CD4-positive, alpha-beta T cell treated with Interleukin-4 for 4 hours (primary cell): Measurements from ENCODE around the gene SLC51B.
"Not testable (repeated sequence)": the region's sequence is repeated elsewhere in the genome, so short reads cannot be mapped to it uniquely, and the experiment has no call there.

Source experiments
- DNase-seq: peaks from one replicate; pipeline ENCODE4 v3.0.0-alpha.2; 2020

SLC51B gene

GRCh38 chr15:65085990-65086679 lies 40.9 kb downstream of the SLC51B start:
- DNase-seq = no peak

DNA sequence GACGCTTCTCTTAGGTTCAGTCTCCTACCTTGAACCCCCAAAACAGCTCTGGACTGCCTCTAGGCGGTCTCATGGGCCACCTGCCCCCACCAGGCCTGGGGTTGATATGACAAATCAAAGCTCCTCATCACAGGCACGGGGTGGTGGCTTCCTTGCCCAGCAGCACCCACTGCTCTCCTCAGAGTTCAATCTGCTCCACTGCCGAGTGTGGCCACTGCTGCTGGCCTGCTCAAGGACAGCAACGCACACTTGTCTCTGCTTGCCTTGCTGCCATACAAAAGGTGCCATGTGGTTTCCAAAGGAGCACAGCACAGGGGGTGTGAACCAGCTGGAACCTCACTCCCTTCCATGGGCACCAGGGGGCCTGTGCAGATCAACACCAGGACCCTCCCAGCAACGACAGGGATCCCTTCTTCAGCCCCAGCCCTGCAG lies 41.5 kb downstream of the SLC51B start:
- DNase-seq = no peak

DNA sequence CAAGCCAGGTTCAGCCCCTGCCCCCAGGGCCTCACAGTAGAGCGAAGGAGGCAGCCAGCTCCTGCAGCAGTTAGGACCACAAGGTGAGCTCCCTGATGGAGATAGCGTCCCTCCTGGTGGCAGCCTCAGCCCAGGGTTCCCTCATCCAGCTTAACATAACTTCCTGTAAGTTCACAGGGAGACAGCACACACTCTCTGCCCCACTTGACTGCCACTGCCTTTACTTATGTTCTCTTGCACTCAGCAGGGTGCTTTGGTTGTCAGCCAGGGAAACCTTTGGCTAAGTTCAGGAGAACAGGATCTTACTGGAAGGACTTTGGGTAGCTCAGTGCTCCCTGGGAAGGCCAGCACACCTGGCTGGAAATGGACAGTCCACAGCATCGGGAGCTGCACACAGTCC lies 42.2 kb downstream of the SLC51B start:
- DNase-seq = no peak

DNA sequence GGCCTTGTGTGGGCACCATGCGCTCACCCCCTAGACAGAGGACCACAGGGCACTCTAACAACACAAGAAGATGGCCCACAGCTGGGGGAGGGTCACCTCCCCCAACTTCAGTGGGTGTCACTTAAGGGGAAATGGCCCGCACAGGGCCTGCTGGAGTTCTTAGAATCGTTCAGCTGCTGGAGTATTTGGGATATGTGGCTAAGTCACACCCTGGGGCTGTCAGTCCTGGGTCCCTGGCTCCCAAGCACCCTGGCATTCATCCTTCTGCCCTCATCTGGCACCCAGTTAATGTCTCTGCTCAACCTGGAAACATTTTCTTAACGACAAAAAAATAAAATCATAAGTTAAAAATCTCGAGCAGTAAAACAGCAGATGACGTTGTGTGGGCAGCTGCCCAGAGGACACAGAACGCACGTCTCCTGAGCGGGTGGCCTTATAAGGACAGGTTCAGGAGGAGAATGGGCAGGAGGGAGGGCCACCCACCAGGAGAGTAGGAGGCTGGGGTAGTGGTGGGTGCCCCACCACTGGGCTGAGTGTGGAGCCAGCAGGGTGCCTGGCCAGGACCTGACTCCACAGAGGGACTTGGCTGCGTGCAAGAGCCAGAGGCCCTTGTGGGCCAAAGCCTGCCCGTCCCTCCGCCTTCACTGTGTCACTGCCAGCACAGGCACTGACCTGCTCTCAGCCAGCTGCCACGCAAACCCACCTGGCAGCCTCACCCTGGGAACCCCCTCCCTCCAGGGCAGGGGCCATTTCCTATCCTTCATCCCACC lies 42.9 kb downstream of the SLC51B start:
- no peak for DNase-seq

DNA sequence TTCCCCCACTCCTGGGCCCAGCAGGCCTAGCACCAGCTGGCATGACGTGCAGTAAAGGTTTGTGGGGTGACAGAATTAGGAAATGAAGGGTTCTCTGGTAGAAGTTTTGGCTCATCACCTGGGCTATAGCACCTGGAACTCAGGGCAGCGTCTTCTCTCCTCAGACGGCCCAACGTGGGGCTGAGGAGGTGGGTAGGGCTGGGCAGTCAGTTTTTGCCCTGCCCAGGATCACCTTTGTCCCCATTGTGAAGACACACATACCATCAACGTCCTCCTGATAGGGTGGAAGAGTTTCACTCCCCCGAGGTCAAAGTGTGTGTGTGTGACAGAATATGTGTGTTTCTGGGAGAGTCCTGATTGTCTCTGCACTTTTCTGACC lies 43.4 kb downstream of the SLC51B start:
- no peak for DNase-seq

DNA sequence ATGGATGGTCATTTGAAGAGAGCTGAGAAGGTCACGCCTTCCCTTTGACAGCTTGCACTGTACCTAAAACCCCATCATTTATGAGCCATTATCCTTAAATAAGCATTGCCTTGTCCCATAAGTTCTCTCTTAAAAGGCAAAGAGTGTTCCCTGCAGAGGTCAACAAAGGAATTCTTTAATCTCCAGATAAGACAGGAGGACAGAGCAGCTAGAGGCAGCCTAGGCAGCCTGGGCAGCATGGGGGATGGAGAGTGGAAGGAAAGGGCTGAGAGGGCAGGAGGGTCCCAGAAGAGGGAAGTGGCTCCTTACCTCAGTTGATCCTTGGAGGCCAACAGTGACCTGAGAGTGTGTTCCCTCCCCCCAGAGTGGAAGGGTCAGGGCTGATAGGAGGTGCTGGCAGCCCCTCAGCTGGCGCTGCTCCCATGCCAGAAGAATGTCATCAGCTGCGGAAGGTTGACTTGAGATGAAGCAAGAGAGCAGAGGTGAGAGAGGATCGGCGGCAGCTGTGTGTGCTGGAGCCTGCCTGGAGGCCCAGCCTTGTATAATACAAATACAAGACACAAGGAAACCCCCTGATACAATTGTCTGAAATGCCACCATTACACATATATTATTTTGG lies 44.1 kb downstream of the SLC51B start:
- no peak for DNase-seq

DNA sequence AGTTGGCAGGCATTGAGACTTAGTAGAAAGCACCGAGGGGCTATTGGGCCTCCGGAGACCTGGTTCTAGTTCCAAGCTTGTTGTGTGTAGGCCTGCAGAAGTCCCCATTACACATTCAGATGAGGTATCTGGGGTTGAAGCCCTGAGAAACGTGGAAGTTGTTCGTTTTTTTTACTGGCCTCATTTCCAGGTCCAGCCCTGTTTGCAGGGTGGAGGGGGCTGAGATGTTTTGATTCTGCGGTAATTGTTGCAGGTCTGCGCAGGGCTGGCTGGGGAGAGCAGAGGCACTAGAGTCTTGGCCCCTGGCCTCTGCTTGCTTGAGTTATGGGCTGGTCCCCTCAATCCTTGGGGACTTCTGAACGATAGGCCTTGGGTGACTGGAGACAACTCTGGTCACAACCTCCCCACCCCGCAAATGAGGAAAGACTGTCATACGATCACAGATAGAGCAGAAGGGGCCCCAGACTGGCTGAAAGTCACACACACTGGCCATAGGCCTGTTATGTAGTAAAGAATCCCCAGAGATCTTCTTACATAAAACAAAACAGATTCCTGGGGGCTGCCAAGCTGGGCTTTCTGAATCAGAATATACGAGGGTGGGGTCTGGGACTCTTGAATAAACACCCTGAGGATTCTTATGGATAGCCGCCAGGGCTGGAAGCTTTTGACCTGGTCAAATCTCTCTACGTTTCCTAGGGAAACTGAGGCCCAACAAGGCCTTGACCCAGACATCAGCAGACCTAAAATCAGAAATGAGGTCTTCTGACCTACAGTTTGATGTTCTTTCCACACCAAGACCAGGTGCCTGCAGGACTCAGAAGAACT lies 47.0 kb downstream of the SLC51B start:
- no peak for DNase-seq

DNA sequence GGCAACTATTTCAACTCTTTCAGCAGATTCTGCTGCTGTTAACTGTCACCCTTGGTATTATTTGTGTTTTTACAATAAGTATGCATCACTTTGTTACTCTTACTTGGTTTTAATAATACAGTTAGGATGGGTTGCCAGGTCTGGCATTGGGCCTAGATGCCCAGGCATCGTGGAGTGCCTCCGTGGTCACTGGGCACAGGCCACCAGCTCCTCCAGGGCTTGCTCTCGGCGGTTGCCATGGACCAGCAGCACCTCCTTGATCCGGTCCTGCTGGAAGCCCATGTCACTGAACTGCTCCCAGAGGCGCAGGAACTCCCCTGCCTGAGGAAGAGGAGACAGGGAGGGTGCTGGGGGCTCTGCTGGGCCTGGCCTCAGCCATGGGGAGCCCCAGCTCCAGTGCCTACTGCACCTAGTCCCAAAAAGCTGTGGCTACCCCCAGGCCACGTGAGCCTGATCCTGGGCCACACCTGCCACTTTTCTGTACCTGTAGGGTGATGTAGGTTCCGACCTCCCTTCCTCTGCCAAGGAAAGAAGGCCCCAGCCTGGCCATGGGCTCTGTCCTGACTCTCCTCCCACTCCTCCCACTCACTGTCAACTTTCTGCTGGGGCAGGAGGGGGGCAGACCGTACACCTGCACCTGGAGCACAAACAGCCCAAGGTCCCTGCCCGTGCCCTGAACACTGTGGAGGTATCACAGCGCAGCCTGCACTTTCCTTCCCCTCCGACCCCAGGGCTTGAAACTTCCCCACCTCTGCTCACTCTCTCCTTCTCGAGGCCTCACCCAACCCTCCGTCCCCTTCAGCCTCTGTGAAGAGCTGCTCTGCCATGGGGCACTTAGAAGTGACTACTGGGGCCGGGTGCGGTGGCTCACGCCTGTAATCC lies 48.0 kb downstream of the SLC51B start:
- no peak for DNase-seq

- DNase-seq = not testable (repeated sequence)
Measured at GRCh38 chr15:65093793-65094170, 48.6 kb downstream of the SLC51B start.

- DNase-seq = no peak
Measured at GRCh38 chr15:65094294-65094995, 49.3 kb downstream of the SLC51B start.

GRCh38 chr15:65095011-65095746 lies 50.0 kb downstream of the SLC51B start:
- DNase-seq = no peak

- no peak for DNase-seq
Measured at GRCh38 chr15:65095747-65096104, 50.5 kb downstream of the SLC51B start.

DNA sequence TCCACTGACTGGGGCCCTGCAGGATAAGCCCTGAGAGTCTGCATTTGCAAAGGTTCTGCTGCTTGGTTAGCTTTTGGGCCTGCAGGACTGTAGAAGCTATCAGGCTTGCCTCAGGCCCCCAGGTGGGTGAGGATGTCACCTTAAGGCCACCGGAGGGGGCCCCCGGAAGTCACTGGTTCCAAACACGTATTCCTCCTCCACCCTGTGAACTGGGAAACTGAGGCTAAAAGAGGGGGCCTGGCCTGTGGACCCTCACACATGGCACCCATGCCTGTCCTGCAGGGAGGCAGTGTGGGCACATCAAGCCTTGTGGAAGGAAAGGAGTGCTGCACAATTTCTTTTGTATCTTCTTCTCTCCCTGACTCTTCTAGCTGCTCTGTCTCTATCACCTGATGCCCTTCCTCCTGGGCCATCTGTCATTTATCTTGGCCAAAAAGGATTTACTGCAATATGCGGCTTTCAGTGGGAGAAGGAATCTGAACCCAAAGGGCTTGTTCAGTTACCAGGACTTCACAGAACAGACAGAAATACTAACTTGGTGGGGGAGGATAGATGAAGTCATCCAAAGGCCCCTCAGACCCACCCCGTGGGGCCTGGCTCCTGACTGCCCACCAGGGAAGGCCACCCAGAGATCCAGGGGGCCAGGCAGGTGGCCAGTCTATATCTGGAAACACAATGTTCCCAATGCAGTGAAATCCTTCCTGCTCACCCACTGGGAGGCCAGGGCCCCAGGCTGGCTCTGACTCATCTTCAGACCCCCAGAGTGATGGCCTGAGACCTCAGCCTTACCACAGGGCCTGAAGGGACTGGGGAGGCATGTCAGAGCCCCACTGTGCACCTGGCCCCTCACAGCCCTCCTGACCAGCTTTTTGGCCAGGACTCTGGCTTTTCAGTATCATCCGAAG lies 51.5 kb downstream of the SLC51B start:
- DNase-seq = no peak

DNA sequence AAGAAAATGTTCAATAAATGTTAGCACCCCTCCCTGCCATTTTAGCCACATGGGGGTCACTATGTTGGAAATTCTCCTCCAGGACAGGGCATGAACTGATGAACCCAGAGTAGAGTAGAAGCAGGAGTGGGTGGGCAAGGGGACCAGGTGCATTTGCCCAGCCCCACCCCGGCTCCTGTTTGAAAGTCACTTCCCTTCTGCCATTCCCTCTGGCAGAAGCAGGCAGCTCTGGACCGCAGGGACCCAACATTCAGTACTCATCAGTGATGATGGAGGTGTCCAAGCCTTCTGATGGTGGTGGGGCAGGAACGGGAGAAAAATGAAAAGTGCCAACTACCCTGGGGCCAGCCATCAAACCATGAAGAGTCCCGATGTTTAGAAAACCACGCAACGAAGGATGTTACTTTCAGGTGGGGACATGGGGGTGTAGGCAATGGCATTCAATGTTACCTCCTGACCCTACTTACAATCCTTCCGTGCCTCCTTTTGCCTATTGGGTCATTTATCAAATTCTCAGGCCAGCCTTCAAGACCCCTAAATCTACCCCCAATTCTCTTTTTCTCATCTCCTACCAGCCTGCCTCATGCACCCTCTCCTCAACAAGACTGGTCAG lies 52.6 kb downstream of the SLC51B start:
- DNase-seq = no peak

- DNase-seq = no peak
Measured at GRCh38 chr15:65099336-65099735, 54.1 kb downstream of the SLC51B start.

GRCh38 chr15:65099801-65100200 lies 54.6 kb downstream of the SLC51B start:
- DNase-seq = not testable (repeated sequence)

DNA sequence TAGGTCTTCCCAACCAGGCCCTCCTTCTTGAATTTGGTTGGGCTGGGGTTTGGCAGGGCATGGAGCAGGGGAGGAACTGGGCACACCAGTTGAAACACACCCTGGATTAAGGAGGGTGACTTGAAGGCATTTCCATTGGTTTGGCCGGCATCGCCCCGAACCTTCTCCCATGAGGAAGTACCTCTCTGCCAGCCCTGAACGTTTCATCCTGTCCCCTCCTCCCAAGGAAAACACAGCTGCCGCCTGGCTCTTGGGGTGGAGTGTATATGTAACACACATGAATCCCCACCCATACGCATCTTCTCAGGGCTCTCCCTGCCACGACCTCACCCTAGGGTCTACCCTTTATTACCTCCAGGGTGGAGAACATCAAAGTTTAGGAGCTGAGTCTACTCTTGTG lies 55.3 kb downstream of the SLC51B start:
- DNase-seq = no peak

- DNase-seq = peak; percentile 38
Measured at GRCh38 chr15:65101411-65101890, 56.3 kb downstream of the SLC51B start.
